Activated CD4-positive, alpha-beta T cell treated with anti-CD3 and anti-CD28 coated beads, Interleukin-2, amount 10 ng/mL, durations not matched to agents 7 days and 5 days (primary cell): ENCODE data around the gene COMMD6. TPM values are rescaled to one million over a fixed set of nuclear protein-coding genes. Genes with fewer than 3 reads are reported as not detected.
A peak's percentile ranks its signal among the peaks of the same experiment; 100 is the strongest.

Source experiments
- CTCF ChIA-PET: fragments of 350-600 bp; sonication (Branson Sonifier 250); formaldehyde crosslinking; loops from one replicate; lab custom pipeline; 2021; ENCODE audit warnings: antibody characterized with exemption; lab: Charles Lee
- POLR2A ChIA-PET: fragments of 350-600 bp; sonication (Branson Sonifier 250); formaldehyde crosslinking; loops from one replicate; lab custom pipeline; 2021; ENCODE audit warnings: antibody characterized with exemption; lab: Charles Lee
- DNase-seq: peaks from one replicate; pipeline ENCODE4 v3.0.0-alpha.2; 2020
- H3K27ac Mint-ChIP-seq: one replicate; pipeline ENCODE4 v1.8.0; 2021; ENCODE audit warnings: mild to moderate bottlenecking, moderate library complexity, mixed read lengths
- H3K27me3 Mint-ChIP-seq: one replicate; pipeline ENCODE4 v1.8.0; 2021; ENCODE audit warnings: mixed read lengths
- H3K36me3 Mint-ChIP-seq: one replicate; pipeline ENCODE4 v1.8.0; 2021; ENCODE audit warnings: low read depth, mixed read lengths
- H3K4me1 Mint-ChIP-seq: one replicate; pipeline ENCODE4 v1.8.0; 2021; ENCODE audit warnings: mixed read lengths
- H3K4me3 Mint-ChIP-seq: one replicate; pipeline ENCODE4 v1.8.0; 2021; ENCODE audit warnings: mild to moderate bottlenecking, moderate library complexity, mixed read lengths
- H3K9me3 Mint-ChIP-seq: one replicate; pipeline ENCODE4 v1.8.0; 2021; ENCODE audit warnings: mixed read lengths
- total RNA-seq, 2 experiments: library from RNA; stranded (reverse); gene quantifications; one replicate each; pipeline ENCODE4 v1.2.3, GENCODE V29; 2021

COMMD6 gene
- total RNA-seq: 100 to 1,000 TPM; 135 TPM

DNA sequence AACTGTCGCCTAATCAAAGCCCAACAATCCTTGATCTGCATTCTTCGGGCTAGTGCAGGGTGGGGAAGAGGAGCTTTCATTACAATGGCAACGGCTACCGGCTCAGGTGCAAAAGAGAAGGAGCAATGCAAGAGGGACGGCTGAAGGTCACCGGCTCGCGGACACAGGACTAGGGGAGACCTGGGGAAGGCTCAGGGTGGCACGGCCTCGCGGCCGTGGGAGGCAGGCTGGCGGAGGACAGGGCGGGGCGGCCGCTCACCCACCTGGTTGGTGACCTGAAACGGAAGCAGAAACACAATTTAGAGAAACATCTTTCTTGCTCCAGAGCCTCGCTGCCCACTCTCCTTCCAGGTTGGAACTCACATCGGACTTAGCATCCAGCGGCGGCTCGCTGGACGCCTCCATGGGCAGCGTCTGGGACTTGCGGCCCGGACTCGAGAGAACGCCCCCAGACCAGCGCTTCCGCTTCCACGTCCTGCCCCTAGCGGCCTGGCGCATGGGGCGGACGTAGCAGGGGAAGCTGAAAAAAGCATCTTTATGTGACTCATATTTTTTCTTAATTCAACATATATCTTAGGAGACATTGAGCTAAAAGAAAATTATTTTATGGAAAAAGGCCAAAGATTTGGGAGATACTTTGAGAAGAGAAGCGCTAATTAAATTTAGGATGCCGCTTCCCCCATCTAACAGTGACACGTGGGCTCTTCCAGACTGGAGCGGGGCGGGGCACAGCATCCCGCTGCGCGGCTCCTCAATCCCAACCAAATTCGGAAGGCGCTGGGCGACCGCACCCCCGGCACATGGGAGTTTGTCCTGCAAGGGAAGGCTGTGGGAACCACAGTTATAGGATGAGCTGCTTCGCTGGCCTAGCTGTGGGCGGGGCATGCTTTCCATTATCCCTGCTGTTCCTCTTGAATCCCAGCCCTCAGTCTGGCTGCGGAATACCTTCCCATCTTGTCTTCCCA, at the start of gene COMMD6:
COMMD6 (minus strand) TSS at position 441 of the 965 bp plus-strand sequence; CDS start at position 405, 36 bp downstream.
- no peaks in the 10 kb centered on the region for H3K27me3 Mint-ChIP-seq
- H3K4me1 Mint-ChIP-seq: peaks cover 43% of the 10 kb centered on the region
- H3K9me3 Mint-ChIP-seq: no peaks in the 10 kb centered on the region
- H3K27ac Mint-ChIP-seq: peak within 1 kb of the TSS; percentile 92
- CTCF ChIA-PET: interaction anchor here (0.6 to 1.6 kb wide), 3 partner anchors 10 to 214 kb away, joined by 3 to 5 read pairs (median 3); no protein-coding TSS in a partner anchor
- peaks cover 28% of the 10 kb centered on the region for H3K36me3 Mint-ChIP-seq
- peak within 1 kb of the TSS; percentile 95 for H3K4me3 Mint-ChIP-seq
- DNase-seq: peak; percentile 80
- POLR2A ChIA-PET: interaction anchor here (0.6 kb wide), 1 partner anchor 347 kb away, joined by 3 read pairs; no protein-coding TSS in a partner anchor

- Mint-ChIP-seq H3K9me3 (peaks cover 20% of the 10 kb centered on the region), H3K4me3 (no peak overlapping the region), H3K27ac (no peak overlapping the region), H3K4me1 (no peaks in the 10 kb centered on the region), H3K36me3 (peaks cover 44% of the 10 kb centered on the region), H3K27me3 (no peaks in the 10 kb centered on the region)
- POLR2A ChIA-PET: no interaction called here
- no peak for DNase-seq
- CTCF ChIA-PET: no interaction called here
These were observed 47.5 kb upstream of the COMMD6 start for GRCh38 chr13:75585153-75585552.

DNA sequence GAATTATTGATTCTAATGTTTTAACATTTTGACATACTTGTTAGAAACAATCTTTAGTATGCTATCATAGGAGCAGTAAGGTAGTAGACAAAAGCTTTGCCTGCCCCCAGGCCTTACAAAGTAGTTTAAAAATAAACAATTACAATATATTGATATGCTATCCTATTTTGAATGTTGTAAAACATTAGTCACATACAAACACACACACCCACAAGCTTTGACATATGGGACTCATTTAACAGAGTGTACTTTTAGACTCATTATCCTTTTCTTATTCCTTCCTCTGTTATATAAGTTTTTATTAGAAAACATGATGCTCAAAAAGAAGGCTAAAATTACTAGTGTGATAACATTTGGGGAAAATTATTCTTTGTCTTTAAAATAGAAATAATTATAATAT, 45.5 kb upstream of the COMMD6 start:
- Mint-ChIP-seq H3K9me3 (peaks cover 20% of the 10 kb centered on the region), H3K4me1 (no peaks in the 10 kb centered on the region), H3K4me3 (no peak overlapping the region), H3K36me3 (peaks cover 39% of the 10 kb centered on the region), H3K27me3 (no peaks in the 10 kb centered on the region), H3K27ac (no peak overlapping the region)
- POLR2A ChIA-PET: no interaction called here
- CTCF ChIA-PET: interaction anchor here (0.7 kb wide), 1 partner anchor 33 kb away, joined by 3 read pairs; the partner anchor contains the start of gene UCHL3
- DNase-seq: no peak

GRCh38 chr13:75581874-75582640, 44.4 kb upstream of the COMMD6 start:
- Mint-ChIP-seq H3K4me3 (no peak overlapping the region), H3K27me3 (no peaks in the 10 kb centered on the region), H3K36me3 (peaks cover 37% of the 10 kb centered on the region), H3K27ac (no peak overlapping the region), H3K9me3 (peaks cover 20% of the 10 kb centered on the region), H3K4me1 (no peaks in the 10 kb centered on the region)
- CTCF ChIA-PET: no interaction called here
- POLR2A ChIA-PET: no interaction called here
- DNase-seq: no peak

DNA sequence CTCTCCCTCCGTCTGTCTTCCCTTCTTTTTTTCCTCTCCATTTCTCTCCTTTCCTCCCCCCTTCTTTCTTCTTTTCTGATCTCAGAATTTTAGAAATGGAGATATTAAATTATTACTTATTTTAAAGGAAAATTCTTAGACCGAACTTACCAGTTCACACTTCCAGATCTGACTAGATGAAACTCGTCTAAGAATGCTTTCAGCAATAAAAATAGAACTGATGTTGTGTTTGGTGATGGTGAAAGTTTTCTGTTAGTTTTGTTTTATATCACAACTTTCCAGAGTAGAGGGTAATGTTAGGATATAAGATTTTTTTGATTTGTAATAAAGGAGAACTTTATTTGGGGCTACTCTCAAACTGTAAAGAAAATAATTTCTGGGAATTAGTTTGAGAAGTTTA, 41.9 kb upstream of the COMMD6 start:
- CTCF ChIA-PET: no interaction called here
- Mint-ChIP-seq H3K36me3 (peaks cover 44% of the 10 kb centered on the region), H3K27me3 (no peaks in the 10 kb centered on the region), H3K4me3 (no peak overlapping the region), H3K4me1 (no peaks in the 10 kb centered on the region), H3K9me3 (peaks cover 13% of the 10 kb centered on the region), H3K27ac (no peak overlapping the region)
- no peak for DNase-seq
- POLR2A ChIA-PET: no interaction called here

DNA sequence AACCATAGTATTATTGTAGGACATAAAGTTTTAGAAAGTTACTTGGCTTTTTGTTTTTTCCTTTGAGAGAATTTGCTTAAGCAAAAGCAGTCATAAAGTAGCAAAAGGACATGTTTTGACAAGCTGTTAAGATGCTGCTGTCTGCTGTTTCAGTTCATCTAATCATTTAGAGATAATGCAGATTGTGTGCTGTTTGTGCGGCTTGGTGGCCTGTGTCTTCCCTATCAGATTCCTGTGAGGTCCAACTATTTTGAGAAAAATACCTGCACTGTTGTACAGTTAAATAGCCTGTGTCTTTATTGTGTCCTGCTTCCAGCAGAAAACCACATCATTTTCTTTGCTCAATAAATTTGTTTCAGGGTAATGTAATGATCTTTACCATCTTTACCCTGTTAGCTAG, 31.9 kb upstream of the COMMD6 start:
- Mint-ChIP-seq H3K4me3 (no peak overlapping the region), H3K36me3 (peaks cover 50% of the 10 kb centered on the region), H3K27ac (no peak overlapping the region), H3K9me3 (no peaks in the 10 kb centered on the region), H3K4me1 (no peaks in the 10 kb centered on the region), H3K27me3 (no peaks in the 10 kb centered on the region)
- CTCF ChIA-PET: no interaction called here
- POLR2A ChIA-PET: no interaction called here
- DNase-seq: no peak

DNA sequence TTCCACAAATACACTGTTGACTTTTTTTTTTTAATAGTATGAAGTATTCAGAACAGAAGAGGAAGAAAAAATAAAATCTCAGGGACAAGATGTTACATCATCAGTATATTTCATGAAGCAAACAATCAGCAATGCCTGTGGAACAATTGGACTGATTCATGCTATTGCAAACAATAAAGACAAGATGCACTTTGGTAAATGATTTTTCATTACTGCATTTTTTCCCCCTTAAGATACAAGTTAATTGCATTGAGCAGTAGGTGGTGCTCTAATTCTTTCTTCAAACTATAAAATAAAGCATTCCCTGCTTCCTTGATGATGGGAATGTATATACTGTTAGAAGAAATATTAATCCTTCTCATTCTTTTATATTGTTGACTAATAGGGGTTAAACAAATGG, 29.0 kb upstream of the COMMD6 start:
- Mint-ChIP-seq H3K27me3 (no peaks in the 10 kb centered on the region), H3K9me3 (no peaks in the 10 kb centered on the region), H3K4me3 (no peak overlapping the region), H3K27ac (no peak overlapping the region), H3K36me3 (peaks cover 24% of the 10 kb centered on the region), H3K4me1 (no peaks in the 10 kb centered on the region)
- DNase-seq: no peak
- POLR2A ChIA-PET: no interaction called here
- CTCF ChIA-PET: no interaction called here

DNA sequence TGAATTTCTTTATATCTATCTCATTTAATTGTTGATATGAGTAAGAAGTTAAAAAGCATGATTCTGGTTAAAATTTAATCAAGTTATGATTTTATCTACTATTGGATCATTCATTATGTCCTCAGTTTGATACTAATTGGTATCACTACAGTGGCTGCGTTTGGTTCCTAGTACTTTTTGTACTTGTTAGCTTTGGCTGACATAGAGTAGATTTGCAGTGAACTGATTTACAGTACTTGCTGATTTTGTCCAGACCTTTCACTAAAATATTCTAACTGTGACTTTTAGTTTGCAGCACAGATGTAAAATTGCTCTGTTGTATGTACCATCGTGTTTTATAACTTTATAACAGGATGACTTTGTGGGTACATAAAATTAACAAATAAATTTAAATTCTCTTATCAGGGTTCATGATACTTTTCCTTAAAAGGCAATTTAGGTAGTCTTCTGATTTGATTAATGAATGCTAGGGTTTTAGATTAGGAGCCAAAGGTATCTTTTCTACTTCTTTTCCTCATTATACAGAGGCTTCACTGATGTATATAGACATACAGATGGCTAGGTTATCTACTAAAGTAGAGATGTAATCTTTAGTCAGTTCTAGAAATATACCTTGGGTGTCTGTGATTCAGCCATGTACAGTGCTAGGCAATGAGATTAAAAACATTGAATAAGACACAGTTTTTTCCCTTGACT, 20.7 kb upstream of the COMMD6 start:
- no peak overlapping the region for H3K4me3 Mint-ChIP-seq
- no peak for DNase-seq
- H3K9me3 Mint-ChIP-seq: no peaks in the 10 kb centered on the region
- H3K27me3 Mint-ChIP-seq: no peaks in the 10 kb centered on the region
- H3K4me1 Mint-ChIP-seq: peaks cover 27% of the 10 kb centered on the region
- peaks cover 33% of the 10 kb centered on the region for H3K36me3 Mint-ChIP-seq
- CTCF ChIA-PET: no interaction called here
- no peak overlapping the region for H3K27ac Mint-ChIP-seq
- POLR2A ChIA-PET: no interaction called here

DNA sequence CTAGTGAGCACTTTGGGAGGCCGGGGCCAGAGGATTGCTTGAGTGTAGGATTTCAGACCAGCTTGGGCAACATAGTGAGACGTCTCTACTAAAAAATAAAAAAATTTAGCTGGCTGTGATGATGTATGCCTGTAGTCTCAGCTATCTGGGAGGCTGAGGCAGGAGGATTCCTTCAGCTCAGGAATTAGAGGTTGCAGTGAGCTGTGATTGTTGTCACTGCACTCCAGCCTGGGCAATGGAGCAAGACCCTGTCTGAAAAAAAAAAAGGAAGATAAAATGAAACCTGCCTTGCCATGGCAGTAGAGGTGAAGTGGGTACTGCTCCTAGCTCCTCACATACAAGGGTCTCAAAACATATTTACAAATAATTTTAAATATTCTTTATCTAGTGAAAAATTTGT, 19.3 kb upstream of the COMMD6 start:
- Mint-ChIP-seq H3K27ac (no peak overlapping the region), H3K4me1 (peaks cover 32% of the 10 kb centered on the region), H3K27me3 (no peaks in the 10 kb centered on the region), H3K36me3 (peaks cover 37% of the 10 kb centered on the region), H3K4me3 (no peak overlapping the region), H3K9me3 (no peaks in the 10 kb centered on the region)
- ChIA-PET POLR2A (no interaction called here), CTCF (no interaction called here)
- DNase-seq: no peak

DNA sequence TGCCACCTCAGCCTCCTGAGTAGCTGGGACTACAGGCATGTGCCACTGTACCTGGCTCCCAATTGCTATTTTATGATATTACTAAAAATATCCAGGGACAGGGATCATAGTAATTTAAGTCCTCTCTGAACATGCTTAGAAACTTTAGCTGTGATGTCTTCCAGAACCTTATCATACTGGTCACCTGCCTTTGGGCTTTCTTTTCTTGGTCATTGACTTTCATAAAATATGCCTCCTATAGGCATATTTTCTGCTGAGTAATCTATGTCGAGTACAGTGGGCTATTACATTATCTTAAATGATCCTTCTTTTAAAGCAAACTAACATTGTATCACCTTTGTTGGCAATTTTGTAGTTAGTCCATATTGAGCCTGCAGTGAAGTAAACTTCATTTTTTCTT, 18.2 kb upstream of the COMMD6 start:
- Mint-ChIP-seq H3K4me1 (peaks cover 38% of the 10 kb centered on the region), H3K27ac (no peak overlapping the region), H3K36me3 (peaks cover 38% of the 10 kb centered on the region), H3K9me3 (no peaks in the 10 kb centered on the region), H3K4me3 (no peak overlapping the region), H3K27me3 (no peaks in the 10 kb centered on the region)
- ChIA-PET POLR2A (no interaction called here), CTCF (no interaction called here)
- DNase-seq: no peak

- POLR2A ChIA-PET: no interaction called here
- H3K9me3 Mint-ChIP-seq: no peaks in the 10 kb centered on the region
- H3K27me3 Mint-ChIP-seq: no peaks in the 10 kb centered on the region
- CTCF ChIA-PET: no interaction called here
- H3K36me3 Mint-ChIP-seq: peaks cover 34% of the 10 kb centered on the region
- no peak for DNase-seq
- no peak overlapping the region for H3K4me3 Mint-ChIP-seq
- H3K27ac Mint-ChIP-seq: no peak overlapping the region
- H3K4me1 Mint-ChIP-seq: peaks cover 45% of the 10 kb centered on the region
These were observed 17.3 kb upstream of the COMMD6 start for GRCh38 chr13:75554981-75555380.

GRCh38 chr13:75554464-75554863, 16.8 kb upstream of the COMMD6 start:
- ChIA-PET POLR2A (interaction anchor here (0.7 kb wide), 1 partner anchor 241 kb away, joined by 3 read pairs; no protein-coding TSS in a partner anchor), CTCF (no interaction called here)
- no peak for DNase-seq
- H3K27me3 Mint-ChIP-seq: no peaks in the 10 kb centered on the region
- no peak overlapping the region for H3K27ac Mint-ChIP-seq
- H3K4me3 Mint-ChIP-seq: no peak overlapping the region
- H3K9me3 Mint-ChIP-seq: no peaks in the 10 kb centered on the region
- H3K4me1 Mint-ChIP-seq: peaks cover 44% of the 10 kb centered on the region
- H3K36me3 Mint-ChIP-seq: peaks cover 34% of the 10 kb centered on the region
